GM18526 (cell line): Measurements from ENCODE around the gene ZNF398.

Experiments
- POLR2A ChIP-seq: IDR thresholded peaks from 3 replicates; pipeline ENCODE4 v1.6.1; 2011; ENCODE audit not compliant: insufficient read length; ENCODE audit errors: extremely low read depth

ZNF398 gene

GRCh38 chr7:149140831-149141230 lies 6.4 kb upstream of the ZNF398 start:
- no peak for TF ChIP-seq POLR2A

- TF ChIP-seq POLR2A = no peak
Measured at GRCh38 chr7:149141893-149142292, 5.4 kb upstream of the ZNF398 start.

GRCh38 chr7:149145031-149145845 lies 2.0 kb upstream of the ZNF398 start:
- TF ChIP-seq POLR2A = no peak

GRCh38 chr7:149147752-149148653 lies 750 bp downstream of the ZNF398 start:
- TF ChIP-seq POLR2A = peak; percentile 27

GRCh38 chr7:149150981-149151380 lies 3.7 kb downstream of the ZNF398 start:
- TF ChIP-seq POLR2A = no peak

GRCh38 chr7:149153346-149153745 lies 6.1 kb downstream of the ZNF398 start:
- TF ChIP-seq POLR2A = no peak

GRCh38 chr7:149154056-149154455 lies 6.8 kb downstream of the ZNF398 start:
- TF ChIP-seq POLR2A = no peak

- no peak for TF ChIP-seq POLR2A
Measured at GRCh38 chr7:149156898-149157297, 9.6 kb downstream of the ZNF398 start.

GRCh38 chr7:149161241-149161848 lies 14.1 kb downstream of the ZNF398 start:
- no peak for TF ChIP-seq POLR2A

GRCh38 chr7:149166142-149166541 lies 18.9 kb downstream of the ZNF398 start:
- no peak for TF ChIP-seq POLR2A

- no peak for TF ChIP-seq POLR2A
Measured at GRCh38 chr7:149166630-149167352, 19.5 kb downstream of the ZNF398 start.

- no peak for TF ChIP-seq POLR2A
Measured at GRCh38 chr7:149171892-149172533, 24.8 kb downstream of the ZNF398 start.

- TF ChIP-seq POLR2A = no peak
Measured at GRCh38 chr7:149172534-149172920, 25.3 kb downstream of the ZNF398 start.

- no peak for TF ChIP-seq POLR2A
Measured at GRCh38 chr7:149175150-149175549, 27.9 kb downstream of the ZNF398 start.
